Panc1 (cell line): ENCODE measurements around the gene CACNA1A.

Experiments
- CTCF ChIP-seq: fragments of 450-650 bp; IDR thresholded peaks from 2 replicates; pipeline ENCODE4 v1.5.1; 2017; ENCODE audit warnings: mild to moderate bottlenecking
- POLR2AphosphoS5 ChIP-seq: IDR thresholded peaks from 2 replicates; pipeline ENCODE4 v1.6.1; 2012; ENCODE audit warnings: mild to moderate bottlenecking, low read depth, low read length, moderate library complexity
- REST ChIP-seq, 2 experiments: IDR thresholded peaks; 2 replicates each; pipeline ENCODE4 v1.6.1; 2011 to 2012; ENCODE audit warnings: low read depth in 2 of 2, control low read depth in 1 of 2, low read length in 1 of 2, mild to moderate bottlenecking in 1 of 2, moderate library complexity in 1 of 2; ENCODE audit not compliant: insufficient read depth in 1 of 2

GRCh38 chr19:13313875-13314274 is 192.4 kb downstream of the CACNA1A start:
- no peak for TF ChIP-seq CTCF
- no peak for TF ChIP-seq POLR2AphosphoS5
- no peak for TF ChIP-seq REST (IDR thresholded peaks at IDR 0.05; ENCODE audit: insufficient read depth in 1 of 2, low read depth in 2 of 2, low read length in 1 of 2)
